ENCODE results near the gene JADE3.

The JADE3 gene

DNA sequence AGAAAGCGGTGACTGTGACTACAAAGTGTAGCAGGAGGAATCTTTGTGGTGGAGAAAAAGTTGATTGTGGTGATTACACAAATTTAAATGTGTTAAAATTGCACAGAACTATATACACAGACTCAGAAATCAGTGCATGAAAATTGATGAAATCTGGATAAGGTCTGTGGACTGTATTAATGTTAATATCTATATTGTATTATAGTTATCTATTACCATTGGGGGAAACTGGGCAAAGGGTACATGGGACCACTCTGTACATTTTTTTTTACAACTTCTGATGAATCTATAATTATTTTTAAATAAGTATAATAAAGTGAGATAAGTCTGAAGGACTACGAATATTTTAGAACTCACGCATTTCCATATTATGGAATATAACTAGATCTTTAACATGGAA is 1.8 kb upstream of the JADE3 start:
- no peak overlapping the region for H3K9ac ChIP-seq (ENCODE audit: low read length)
- H3K36me3 ChIP-seq (ENCODE audit: insufficient read depth, low read length) = no peaks in the 10 kb centered on the region

DNA sequence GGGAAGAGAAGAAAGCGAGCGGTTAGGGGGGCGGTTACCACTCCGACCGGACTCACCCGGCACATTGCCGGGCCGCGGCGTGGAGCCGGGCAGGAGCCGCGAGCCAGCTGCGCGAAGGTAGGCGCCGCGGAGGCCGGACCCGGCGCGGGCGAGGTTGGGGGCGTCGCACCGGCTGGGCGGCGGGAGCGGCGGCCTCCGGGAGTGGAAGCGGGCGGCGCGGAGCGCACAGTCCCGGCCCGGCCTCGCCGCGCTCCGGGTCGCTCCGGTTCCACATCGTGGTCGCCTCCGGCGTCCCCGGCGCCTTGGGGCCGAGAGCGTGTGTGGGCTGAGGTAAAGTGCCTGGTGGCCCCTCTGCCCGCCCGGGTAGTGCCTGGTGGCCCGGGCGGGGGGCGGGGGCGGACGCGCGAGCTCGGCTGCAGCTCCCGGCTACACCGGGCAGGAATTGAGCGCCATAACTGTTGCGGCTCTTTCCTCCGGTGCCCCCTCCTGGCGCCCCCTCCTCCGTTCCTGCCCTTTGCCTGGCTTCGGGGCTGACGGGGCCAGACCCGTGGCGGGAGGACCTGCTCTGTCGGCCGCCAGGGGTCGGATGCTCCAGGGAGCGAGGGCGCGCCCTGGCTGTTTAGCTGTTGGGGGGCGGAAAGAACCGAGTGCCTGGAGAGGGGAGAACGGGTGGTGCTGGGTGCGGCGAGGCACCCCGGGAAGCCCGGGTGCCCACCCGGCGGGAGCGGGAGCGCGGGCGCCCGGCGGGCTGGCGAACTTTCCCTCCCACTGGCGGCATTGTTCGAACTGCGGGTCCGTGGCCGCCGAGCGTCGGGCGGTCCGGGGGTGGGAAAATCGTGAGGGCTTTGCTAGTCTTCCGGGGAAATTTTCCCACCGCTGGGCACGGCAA is 626 bp downstream of the JADE3 start:
- H3K36me3 ChIP-seq (ENCODE audit: insufficient read depth, low read length) = no peaks in the 10 kb centered on the region
- H3K4me3 ChIP-seq (ENCODE audit: low read depth in 1 of 2, low read length in 2 of 2) = peak overlapping the region; percentile 49 to 59
- peaks cover 4% of the 10 kb centered on the region in 2 donors for H3K27me3 ChIP-seq (ENCODE audit: control insufficient read depth in 1 of 2, insufficient read depth in 2 of 2, low read length in 2 of 2)
- H3K9me3 ChIP-seq (ENCODE audit: low read length) = no peaks in the 10 kb centered on the region
- H3K9ac ChIP-seq (ENCODE audit: low read length) = no peak overlapping the region
- H3K27ac ChIP-seq (ENCODE audit: low read depth, low read length) = no peak overlapping the region
- H3K4me1 ChIP-seq (ENCODE audit: insufficient read depth, low read length) = peaks cover 5% of the 10 kb centered on the region

More for the DNA sequence above, 1.8 kb upstream of the JADE3 start:
- Histone ChIP-seq H3K9me3 (ENCODE audit: low read length) (no peaks in the 10 kb centered on the region), H3K4me1 (ENCODE audit: insufficient read depth, low read length) (peaks cover 5% of the 10 kb centered on the region), H3K27ac (ENCODE audit: low read depth, low read length) (no peak overlapping the region), H3K4me3 (ENCODE audit: low read depth in 1 of 2, low read length in 2 of 2) (no peak overlapping the region), H3K27me3 (ENCODE audit: control insufficient read depth in 1 of 2, insufficient read depth in 2 of 2, low read length in 2 of 2) (peaks cover 0 to 4% of the 10 kb centered on the region in 2 donors)

DNA sequence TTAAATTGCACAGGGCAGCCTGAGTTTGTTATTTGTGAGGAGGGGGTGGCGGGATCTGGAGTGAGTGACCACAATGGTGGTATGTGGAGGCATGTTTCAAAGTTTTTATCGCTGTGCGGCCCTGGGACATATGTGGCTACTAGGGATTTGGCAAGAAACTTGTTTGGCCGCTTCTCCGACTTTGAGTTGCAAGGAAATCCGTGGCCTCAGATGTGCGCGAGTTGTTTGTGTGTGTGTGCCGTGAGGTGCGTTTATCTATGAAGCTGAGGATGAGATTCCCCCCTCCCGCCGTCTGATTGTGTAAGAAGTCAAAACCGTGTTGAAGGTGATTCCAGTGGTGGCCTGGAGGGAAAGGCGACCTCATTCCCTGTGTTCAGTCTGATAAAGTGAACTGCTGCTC is 1.4 kb downstream of the JADE3 start:
- peak overlapping the region; percentile 49 to 59 for H3K4me3 ChIP-seq (ENCODE audit: low read depth in 1 of 2, low read length in 2 of 2)
- no peaks in the 10 kb centered on the region for H3K9me3 ChIP-seq (ENCODE audit: low read length)
- H3K4me1 ChIP-seq (ENCODE audit: insufficient read depth, low read length) = peaks cover 5% of the 10 kb centered on the region
- H3K27ac ChIP-seq (ENCODE audit: low read depth, low read length) = no peak overlapping the region
- H3K9ac ChIP-seq (ENCODE audit: low read length) = no peak overlapping the region
- H3K36me3 ChIP-seq (ENCODE audit: insufficient read depth, low read length) = no peaks in the 10 kb centered on the region
- peaks cover 4% of the 10 kb centered on the region in 2 donors for H3K27me3 ChIP-seq (ENCODE audit: control insufficient read depth in 1 of 2, insufficient read depth in 2 of 2, low read length in 2 of 2)

DNA sequence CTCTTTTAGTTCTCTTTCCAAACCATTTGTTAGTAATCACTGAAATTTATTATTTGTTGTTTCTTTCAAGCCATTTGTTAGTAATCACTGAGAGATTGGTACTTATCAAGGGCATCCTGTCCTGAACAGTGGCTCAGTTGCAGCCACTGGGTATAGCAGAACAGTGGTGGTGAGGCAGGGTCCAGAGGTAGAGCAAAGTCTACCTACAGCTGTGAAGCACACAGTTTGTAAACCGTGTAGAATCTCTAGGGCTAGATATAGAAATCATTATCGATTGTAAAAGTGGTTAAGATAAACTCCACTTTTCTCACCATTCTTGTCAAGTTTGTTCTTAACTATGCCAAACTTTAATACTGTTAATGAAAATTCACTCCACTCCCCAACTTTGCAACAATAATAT is 4.1 kb downstream of the JADE3 start:
- no peak overlapping the region for H3K27ac ChIP-seq (ENCODE audit: low read depth, low read length)
- peaks cover 5% of the 10 kb centered on the region for H3K4me1 ChIP-seq (ENCODE audit: insufficient read depth, low read length)
- H3K9me3 ChIP-seq (ENCODE audit: low read length) = no peaks in the 10 kb centered on the region
- H3K9ac ChIP-seq (ENCODE audit: low read length) = no peak overlapping the region
- no peaks in the 10 kb centered on the region for H3K36me3 ChIP-seq (ENCODE audit: insufficient read depth, low read length)
- no peak overlapping the region for H3K4me3 ChIP-seq (ENCODE audit: low read depth in 1 of 2, low read length in 2 of 2)
- peaks cover 4% of the 10 kb centered on the region in 2 donors for H3K27me3 ChIP-seq (ENCODE audit: control insufficient read depth in 1 of 2, insufficient read depth in 2 of 2, low read length in 2 of 2)

DNA sequence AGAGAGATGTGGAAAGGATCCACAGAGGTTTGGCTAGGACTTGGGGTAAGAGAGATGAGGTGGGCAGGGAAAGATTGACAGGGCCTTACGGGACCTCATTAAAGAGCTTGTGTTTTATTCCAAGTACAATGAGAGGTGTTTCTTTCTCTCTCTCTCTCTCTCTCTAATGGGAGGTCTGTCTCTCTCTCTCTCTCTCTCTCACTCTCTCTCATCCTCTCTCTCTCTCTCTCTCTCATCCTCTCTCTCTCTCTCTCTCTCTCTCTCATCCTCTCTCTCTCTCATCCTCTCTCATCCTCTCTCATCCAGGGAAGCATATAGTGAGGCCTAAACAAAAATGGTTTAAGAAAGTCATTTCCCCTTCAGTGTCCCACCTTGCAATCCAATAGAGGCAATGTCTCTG is 5.4 kb downstream of the JADE3 start:
- Histone ChIP-seq H3K9ac (ENCODE audit: low read length) (no peak overlapping the region), H3K9me3 (ENCODE audit: low read length) (no peaks in the 10 kb centered on the region), H3K4me3 (ENCODE audit: low read depth in 1 of 2, low read length in 2 of 2) (no peak overlapping the region), H3K4me1 (ENCODE audit: insufficient read depth, low read length) (peaks cover 5% of the 10 kb centered on the region), H3K36me3 (ENCODE audit: insufficient read depth, low read length) (no peaks in the 10 kb centered on the region), H3K27ac (ENCODE audit: low read depth, low read length) (no peak overlapping the region), H3K27me3 (ENCODE audit: control insufficient read depth in 1 of 2, insufficient read depth in 2 of 2, low read length in 2 of 2) (peaks cover 4% of the 10 kb centered on the region in 2 donors)

DNA sequence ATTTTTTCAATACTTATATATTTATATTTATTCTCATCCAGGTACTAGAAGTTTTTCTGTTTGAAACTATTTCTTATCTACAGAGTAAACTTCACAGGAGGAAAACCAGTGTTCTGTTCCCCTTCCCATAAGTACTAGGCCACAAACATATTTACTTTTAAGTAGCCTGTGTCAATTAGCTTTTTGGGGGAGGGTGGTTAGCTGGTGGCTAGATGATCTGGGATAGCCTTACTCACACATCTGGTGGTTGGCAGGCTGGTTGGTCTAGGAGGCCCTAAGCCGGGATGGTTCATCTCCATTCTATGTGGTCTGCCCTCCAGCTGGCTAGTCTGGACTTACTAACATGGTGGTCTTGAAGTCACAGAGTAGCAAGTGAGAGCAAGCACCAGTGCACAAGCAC is 6.2 kb downstream of the JADE3 start:
- Histone ChIP-seq H3K36me3 (ENCODE audit: insufficient read depth, low read length) (no peaks in the 10 kb centered on the region), H3K4me3 (ENCODE audit: low read depth in 1 of 2, low read length in 2 of 2) (no peak overlapping the region), H3K9me3 (ENCODE audit: low read length) (no peaks in the 10 kb centered on the region), H3K27ac (ENCODE audit: low read depth, low read length) (no peak overlapping the region), H3K4me1 (ENCODE audit: insufficient read depth, low read length) (peaks cover 5% of the 10 kb centered on the region), H3K9ac (ENCODE audit: low read length) (no peak overlapping the region), H3K27me3 (ENCODE audit: control insufficient read depth in 1 of 2, insufficient read depth in 2 of 2, low read length in 2 of 2) (peaks cover 0 to 4% of the 10 kb centered on the region in 2 donors)

DNA sequence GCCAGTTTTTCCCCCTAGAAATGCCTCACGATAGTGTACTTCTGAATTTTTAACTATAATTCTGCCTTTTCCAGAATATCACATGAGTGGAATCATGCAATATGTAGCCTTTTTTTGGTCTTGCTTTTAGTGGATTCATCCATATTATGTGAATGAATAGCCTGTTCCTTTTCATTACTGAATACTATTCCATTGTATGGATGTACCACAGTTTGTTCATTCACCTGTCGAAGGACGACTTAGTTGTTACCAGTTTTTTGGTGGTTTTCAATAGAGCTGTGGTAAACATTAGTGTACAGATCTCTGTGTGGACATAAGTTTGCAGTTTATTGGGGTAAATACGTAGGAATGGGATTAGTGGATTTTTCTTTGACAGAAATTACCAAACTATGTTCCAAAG is 8.0 kb downstream of the JADE3 start:
- H3K27ac ChIP-seq (ENCODE audit: low read depth, low read length) = no peak overlapping the region
- peaks cover 0 to 4% of the 10 kb centered on the region in 2 donors for H3K27me3 ChIP-seq (ENCODE audit: control insufficient read depth in 1 of 2, insufficient read depth in 2 of 2, low read length in 2 of 2)
- H3K9me3 ChIP-seq (ENCODE audit: low read length) = no peaks in the 10 kb centered on the region
- H3K4me1 ChIP-seq (ENCODE audit: insufficient read depth, low read length) = no peaks in the 10 kb centered on the region
- H3K36me3 ChIP-seq (ENCODE audit: insufficient read depth, low read length) = no peaks in the 10 kb centered on the region
- H3K9ac ChIP-seq (ENCODE audit: low read length) = no peak overlapping the region
- no peak overlapping the region for H3K4me3 ChIP-seq (ENCODE audit: low read depth in 1 of 2, low read length in 2 of 2)

DNA sequence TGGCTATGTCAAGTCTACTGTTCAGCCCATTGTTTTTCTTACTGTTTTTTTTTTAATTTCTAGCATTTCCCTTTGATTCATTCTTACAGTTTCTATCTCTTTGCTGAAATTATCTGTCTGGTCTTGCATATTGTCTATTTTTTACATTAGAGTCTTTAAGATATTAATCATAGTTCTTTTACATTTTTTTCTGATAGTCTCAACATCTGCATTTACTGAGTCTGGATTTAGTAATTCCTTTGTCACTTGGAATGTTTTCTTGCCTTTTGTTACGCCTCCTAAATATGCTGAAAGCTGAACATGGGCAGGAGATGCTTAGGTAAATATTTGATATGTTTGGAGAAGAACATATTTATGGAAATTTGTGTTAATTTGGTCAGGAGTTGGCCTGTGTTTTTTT is 10.4 kb downstream of the JADE3 start:
- H3K4me3 ChIP-seq (ENCODE audit: low read depth in 1 of 2, low read length in 2 of 2) = no peak overlapping the region
- no peaks in the 10 kb centered on the region for H3K4me1 ChIP-seq (ENCODE audit: insufficient read depth, low read length)
- H3K9ac ChIP-seq (ENCODE audit: low read length) = no peak overlapping the region
- H3K36me3 ChIP-seq (ENCODE audit: insufficient read depth, low read length) = no peaks in the 10 kb centered on the region
- no peaks in the 10 kb centered on the region for H3K9me3 ChIP-seq (ENCODE audit: low read length)
- H3K27ac ChIP-seq (ENCODE audit: low read depth, low read length) = no peak overlapping the region
- H3K27me3 ChIP-seq (ENCODE audit: control insufficient read depth in 1 of 2, insufficient read depth in 2 of 2, low read length in 2 of 2) = no peaks in the 10 kb centered on the region

DNA sequence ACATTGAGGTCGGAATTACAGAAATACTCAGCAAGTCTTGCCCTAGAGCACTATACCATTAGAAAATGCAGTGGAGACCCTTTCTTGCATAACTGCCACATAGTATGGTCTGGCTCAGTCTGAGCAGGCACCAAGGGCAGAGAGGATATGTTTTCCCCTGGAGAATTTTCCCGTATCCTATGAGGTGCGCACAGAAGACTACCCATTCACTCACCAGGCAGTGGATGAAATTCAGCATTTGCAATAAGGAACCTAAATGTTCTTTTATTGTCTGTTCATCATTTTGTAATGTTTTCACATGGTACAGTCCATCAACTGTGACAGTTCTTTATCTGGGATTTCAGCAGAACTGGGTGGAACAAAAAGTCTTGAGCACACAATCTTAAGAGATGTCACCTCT is 15.5 kb downstream of the JADE3 start:
- H3K9me3 ChIP-seq (ENCODE audit: low read length) = no peaks in the 10 kb centered on the region
- no peak overlapping the region for H3K27ac ChIP-seq (ENCODE audit: low read depth, low read length)
- H3K36me3 ChIP-seq (ENCODE audit: insufficient read depth, low read length) = no peaks in the 10 kb centered on the region
- H3K27me3 ChIP-seq (ENCODE audit: control insufficient read depth in 1 of 2, insufficient read depth in 2 of 2, low read length in 2 of 2) = no peaks in the 10 kb centered on the region
- H3K4me3 ChIP-seq (ENCODE audit: low read depth in 1 of 2, low read length in 2 of 2) = no peak overlapping the region
- no peaks in the 10 kb centered on the region for H3K4me1 ChIP-seq (ENCODE audit: insufficient read depth, low read length)
- no peak overlapping the region for H3K9ac ChIP-seq (ENCODE audit: low read length)

DNA sequence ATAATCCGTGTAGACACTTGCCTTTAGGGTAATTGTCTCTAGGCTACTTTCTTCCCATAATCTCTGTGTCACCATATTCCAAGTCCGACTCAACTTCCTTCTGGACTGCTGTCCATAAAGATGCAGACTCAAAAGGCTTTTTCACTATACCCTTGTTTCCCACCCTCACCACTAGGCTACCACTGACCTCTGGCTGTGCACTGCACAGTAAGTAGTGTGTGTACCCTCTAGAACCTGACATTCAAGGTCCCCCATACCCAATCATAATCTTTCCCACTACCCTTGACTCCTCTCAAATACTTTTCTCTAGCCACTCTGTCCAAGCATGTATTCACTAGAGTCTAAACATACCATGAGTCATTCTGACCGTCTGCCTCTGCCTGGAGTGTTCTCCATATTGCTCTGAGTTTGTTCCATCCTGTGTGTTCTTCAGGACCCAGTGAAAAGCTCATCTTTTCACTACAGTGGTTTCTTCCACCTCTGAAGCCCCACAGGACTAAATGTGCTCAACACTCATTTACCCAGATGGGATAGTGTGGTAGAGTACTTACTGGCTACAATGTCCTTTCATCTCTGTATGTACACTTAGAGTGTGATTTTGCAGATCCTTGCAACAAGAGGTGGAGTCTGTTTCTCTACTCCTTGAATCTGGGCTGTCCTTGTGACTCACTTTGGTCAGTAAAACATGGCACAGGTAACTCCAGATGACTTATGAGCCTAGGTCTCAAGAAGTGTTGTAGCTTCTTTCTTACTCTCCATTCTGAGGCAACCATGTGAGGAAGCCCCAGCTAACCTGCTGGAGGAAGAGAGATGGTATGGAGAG is 17.4 kb downstream of the JADE3 start:
- H3K27ac ChIP-seq (ENCODE audit: low read depth, low read length) = no peak overlapping the region
- no peaks in the 10 kb centered on the region for H3K4me1 ChIP-seq (ENCODE audit: insufficient read depth, low read length)
- no peak overlapping the region for H3K9ac ChIP-seq (ENCODE audit: low read length)
- H3K36me3 ChIP-seq (ENCODE audit: insufficient read depth, low read length) = no peaks in the 10 kb centered on the region
- H3K27me3 ChIP-seq (ENCODE audit: control insufficient read depth in 1 of 2, insufficient read depth in 2 of 2, low read length in 2 of 2) = no peaks in the 10 kb centered on the region
- no peaks in the 10 kb centered on the region for H3K9me3 ChIP-seq (ENCODE audit: low read length)
- no peak overlapping the region for H3K4me3 ChIP-seq (ENCODE audit: low read depth in 1 of 2, low read length in 2 of 2)

DNA sequence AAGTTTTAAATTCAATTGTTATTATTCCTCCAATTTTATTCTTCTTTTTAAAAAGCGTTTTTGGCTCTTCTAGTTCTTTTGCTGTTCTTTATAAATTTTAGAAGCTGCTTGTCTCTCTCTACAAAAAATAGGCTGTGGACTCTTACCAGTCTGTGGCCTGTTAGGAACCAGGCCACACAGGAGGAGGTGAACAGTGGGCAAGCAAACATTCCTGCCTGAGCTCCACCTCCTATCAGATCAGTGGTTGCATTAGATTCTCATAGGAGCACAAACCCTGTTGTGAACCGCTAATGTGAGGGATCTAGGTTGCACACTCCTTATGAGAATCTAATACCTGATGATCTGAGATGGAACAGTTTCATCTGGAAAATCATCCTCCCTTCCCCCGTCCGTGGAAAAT is 23.1 kb downstream of the JADE3 start:
- H3K4me1 ChIP-seq (ENCODE audit: insufficient read depth, low read length) = no peaks in the 10 kb centered on the region
- peaks cover 5% of the 10 kb centered on the region for H3K9me3 ChIP-seq (ENCODE audit: low read length)
- H3K9ac ChIP-seq (ENCODE audit: low read length) = no peak overlapping the region
- H3K36me3 ChIP-seq (ENCODE audit: insufficient read depth, low read length) = no peaks in the 10 kb centered on the region
- no peak overlapping the region for H3K4me3 ChIP-seq (ENCODE audit: low read depth in 1 of 2, low read length in 2 of 2)
- H3K27me3 ChIP-seq (ENCODE audit: control insufficient read depth in 1 of 2, insufficient read depth in 2 of 2, low read length in 2 of 2) = no peaks in the 10 kb centered on the region
- no peak overlapping the region for H3K27ac ChIP-seq (ENCODE audit: low read depth, low read length)

Data from muscle layer of colon (tissue), 2 donors.